KOPT-K1 (cell line): Measurements from ENCODE around the gene GPR55.

Experiments
- H3K27ac ChIP-seq: fragments of 200-600 bp; sonication (generic); 2 replicates; pipeline ENCODE4 v1.5.1; 2016; ENCODE audit warnings: antibody characterized with exemption, mild to moderate bottlenecking, low read depth, low read length; ENCODE audit not compliant: poor library complexity, severe bottlenecking
- H3K36me3 ChIP-seq: fragments of 200-600 bp; sonication (generic); 2 replicates; pipeline ENCODE4 v1.5.1; 2017; ENCODE audit warnings: antibody characterized with exemption, mild to moderate bottlenecking, low read length, moderate library complexity; ENCODE audit not compliant: insufficient read depth
- H3K9me3 ChIP-seq: fragments of 200-600 bp; sonication (generic); 2 replicates; pipeline ENCODE4 v1.5.1; 2017; ENCODE audit warnings: antibody characterized with exemption, low read length, mild to moderate bottlenecking; ENCODE audit not compliant: insufficient read depth, poor library complexity, severe bottlenecking

Gene GPR55

GRCh38 chr2:230895536-230896345 is 29.3 kb downstream of the GPR55 start:
- Histone ChIP-seq H3K27ac (peak overlapping the region; percentile 91), H3K36me3 (no peaks in the 10 kb centered on the region), H3K9me3 (no peaks in the 10 kb centered on the region)

GRCh38 chr2:230893841-230894781 is 30.9 kb downstream of the GPR55 start:
- no peaks in the 10 kb centered on the region for H3K9me3 ChIP-seq
- H3K27ac ChIP-seq = peak overlapping the region; percentile 91
- H3K36me3 ChIP-seq = no peaks in the 10 kb centered on the region

GRCh38 chr2:230893338-230893737 is 31.7 kb downstream of the GPR55 start:
- H3K9me3 ChIP-seq = no peaks in the 10 kb centered on the region
- H3K27ac ChIP-seq = peak overlapping the region; percentile 91

GRCh38 chr2:230891509-230891908 is 33.5 kb downstream of the GPR55 start:
- no peaks in the 10 kb centered on the region for H3K36me3 ChIP-seq
- peak overlapping the region; percentile 91 for H3K27ac ChIP-seq
- no peaks in the 10 kb centered on the region for H3K9me3 ChIP-seq

More at GRCh38 chr2:230893338-230893737, 31.7 kb downstream of the GPR55 start:
- H3K36me3 ChIP-seq = no peaks in the 10 kb centered on the region

GRCh38 chr2:230891064-230891463 is 34.0 kb downstream of the GPR55 start:
- Histone ChIP-seq H3K36me3 (no peaks in the 10 kb centered on the region), H3K27ac (peak overlapping the region; percentile 91), H3K9me3 (no peaks in the 10 kb centered on the region)

- Histone ChIP-seq H3K27ac (peak overlapping the region; percentile 7), H3K9me3 (no peaks in the 10 kb centered on the region), H3K36me3 (no peaks in the 10 kb centered on the region)
These were observed 34.4 kb downstream of the GPR55 start for GRCh38 chr2:230890646-230891045.

GRCh38 chr2:230889911-230890601 is 35.0 kb downstream of the GPR55 start:
- Histone ChIP-seq H3K9me3 (no peaks in the 10 kb centered on the region), H3K36me3 (no peaks in the 10 kb centered on the region), H3K27ac (no peak overlapping the region)

GRCh38 chr2:230888824-230889400 is 36.1 kb downstream of the GPR55 start:
- H3K27ac ChIP-seq = no peak overlapping the region
- no peaks in the 10 kb centered on the region for H3K9me3 ChIP-seq
- H3K36me3 ChIP-seq = no peaks in the 10 kb centered on the region

GRCh38 chr2:230887342-230887741 is 37.7 kb downstream of the GPR55 start:
- Histone ChIP-seq H3K9me3 (no peaks in the 10 kb centered on the region), H3K36me3 (no peaks in the 10 kb centered on the region), H3K27ac (no peak overlapping the region)

GRCh38 chr2:230886671-230887071 is 38.4 kb downstream of the GPR55 start:
- Histone ChIP-seq H3K27ac (no peak overlapping the region), H3K9me3 (no peaks in the 10 kb centered on the region), H3K36me3 (no peaks in the 10 kb centered on the region)

GRCh38 chr2:230886206-230886605 is 38.8 kb downstream of the GPR55 start:
- H3K9me3 ChIP-seq = no peaks in the 10 kb centered on the region
- H3K36me3 ChIP-seq = no peaks in the 10 kb centered on the region
- no peak overlapping the region for H3K27ac ChIP-seq

- Histone ChIP-seq H3K9me3 (no peaks in the 10 kb centered on the region), H3K27ac (no peak overlapping the region), H3K36me3 (no peaks in the 10 kb centered on the region)
These were observed 39.4 kb downstream of the GPR55 start for GRCh38 chr2:230885463-230886130.

- no peak overlapping the region for H3K27ac ChIP-seq
- peaks cover 18% of the 10 kb centered on the region for H3K36me3 ChIP-seq
- H3K9me3 ChIP-seq = no peaks in the 10 kb centered on the region
These were observed 43.2 kb downstream of the GPR55 start for GRCh38 chr2:230881840-230882239.

GRCh38 chr2:230879891-230880290 is 45.2 kb downstream of the GPR55 start:
- Histone ChIP-seq H3K27ac (no peak overlapping the region), H3K36me3 (peaks cover 35% of the 10 kb centered on the region), H3K9me3 (no peaks in the 10 kb centered on the region)
